ENCODE results near the gene ASIC2. TPM values are rescaled to one million over a fixed set of nuclear protein-coding genes. Genes with fewer than 3 reads are reported as not detected.

The ASIC2 gene
- total and polyA plus RNA-seq, 2 donors (not counting 1 experiment from before 2014, with no cell fraction given) = not detected

GRCh38 chr17:33204701-33205100, 88.4 kb downstream of the ASIC2 start:
- no peaks in the 10 kb centered on the region for H3K9me3 Mint-ChIP-seq (ENCODE audit: insufficient read depth)
- H3K4me3 Mint-ChIP-seq = no peak overlapping the region
- DNase-seq = no peak
- 91% methylated on average over 2 of the region's 2 CpGs for WGBS (ENCODE audit: insufficient coverage)
- intact Hi-C loops (cut with micrococcal nuclease) = no loop called here
- Histone ChIP-seq H3K27me3 (replicated peaks in 1 of 4; ENCODE audit: control extremely low read depth in 1 of 4, control insufficient read depth in 3 of 4, insufficient read depth in 4 of 4, low read length in 3 of 4) (peaks cover 0 to 3% (median 0%) of the 10 kb centered on the region in 4 experiments), H4K20me1 (ENCODE audit: control insufficient read depth, insufficient read depth, low read length, poor library complexity, severe bottlenecking) (no peaks in the 10 kb centered on the region), H3K36me3 (replicated peaks in 1 of 2; ENCODE audit: control extremely low read depth in 1 of 2, control insufficient read depth in 1 of 2, extremely low read depth in 1 of 2, insufficient read depth in 2 of 2, low read length in 1 of 2) (no peaks in the 10 kb centered on the region), H3K9ac (ENCODE audit: low read length) (no peak overlapping the region), H3K79me2 (ENCODE audit: control insufficient read depth, insufficient read depth, low read length) (no peaks in the 10 kb centered on the region), H3K9me3 (ENCODE audit: control extremely low read depth in 1 of 3, control insufficient read depth in 2 of 3, insufficient read depth in 1 of 3, low read length in 2 of 3) (no peaks in the 10 kb centered on the region), H3K4me2 (replicated peaks; ENCODE audit: low read depth, low read length, poor library complexity, severe bottlenecking) (no peak overlapping the region), H3K27ac (ENCODE audit: low read length in 2 of 2) (no peak overlapping the region), H3K4me1 (ENCODE audit: control insufficient read depth in 2 of 2, insufficient read depth in 2 of 2, low read length in 2 of 2) (no peaks in the 10 kb centered on the region), H2AFZ (ENCODE audit: insufficient read depth, low read depth, low read length, poor library complexity, severe bottlenecking) (no peak overlapping the region), H3K4me3 (ENCODE audit: control extremely low read depth in 1 of 5, extremely low read depth in 1 of 5, insufficient read depth in 1 of 5, low read depth in 2 of 5, low read length in 4 of 5) (no peak overlapping the region)
- ATAC-seq (ENCODE audit: low read depth) = no peak
- TF ChIP-seq, protein P1, sequence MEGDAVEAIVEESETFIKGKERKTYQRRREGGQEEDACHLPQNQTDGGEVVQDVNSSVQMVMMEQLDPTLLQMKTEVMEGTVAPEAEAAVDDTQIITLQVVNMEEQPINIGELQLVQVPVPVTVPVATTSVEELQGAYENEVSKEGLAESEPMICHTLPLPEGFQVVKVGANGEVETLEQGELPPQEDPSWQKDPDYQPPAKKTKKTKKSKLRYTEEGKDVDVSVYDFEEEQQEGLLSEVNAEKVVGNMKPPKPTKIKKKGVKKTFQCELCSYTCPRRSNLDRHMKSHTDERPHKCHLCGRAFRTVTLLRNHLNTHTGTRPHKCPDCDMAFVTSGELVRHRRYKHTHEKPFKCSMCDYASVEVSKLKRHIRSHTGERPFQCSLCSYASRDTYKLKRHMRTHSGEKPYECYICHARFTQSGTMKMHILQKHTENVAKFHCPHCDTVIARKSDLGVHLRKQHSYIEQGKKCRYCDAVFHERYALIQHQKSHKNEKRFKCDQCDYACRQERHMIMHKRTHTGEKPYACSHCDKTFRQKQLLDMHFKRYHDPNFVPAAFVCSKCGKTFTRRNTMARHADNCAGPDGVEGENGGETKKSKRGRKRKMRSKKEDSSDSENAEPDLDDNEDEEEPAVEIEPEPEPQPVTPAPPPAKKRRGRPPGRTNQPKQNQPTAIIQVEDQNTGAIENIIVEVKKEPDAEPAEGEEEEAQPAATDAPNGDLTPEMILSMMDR (IDR thresholded peaks at IDR 0.05) = no peak
- TF ChIP-seq EZH2 (IDR thresholded peaks at IDR 0.05; ENCODE audit: borderline replicate concordance, insufficient read depth, low read depth, low read length, poor library complexity, severe bottlenecking) = no peak
- POLR2A ChIA-PET = no interaction called here
- CTCF ChIA-PET = no interaction called here
- peaks cover 16% of the 10 kb centered on the region for H3K27me3 Mint-ChIP-seq
- no peaks in the 10 kb centered on the region for H3K4me1 Mint-ChIP-seq
- no peak overlapping the region for H3K27ac Mint-ChIP-seq

DNA sequence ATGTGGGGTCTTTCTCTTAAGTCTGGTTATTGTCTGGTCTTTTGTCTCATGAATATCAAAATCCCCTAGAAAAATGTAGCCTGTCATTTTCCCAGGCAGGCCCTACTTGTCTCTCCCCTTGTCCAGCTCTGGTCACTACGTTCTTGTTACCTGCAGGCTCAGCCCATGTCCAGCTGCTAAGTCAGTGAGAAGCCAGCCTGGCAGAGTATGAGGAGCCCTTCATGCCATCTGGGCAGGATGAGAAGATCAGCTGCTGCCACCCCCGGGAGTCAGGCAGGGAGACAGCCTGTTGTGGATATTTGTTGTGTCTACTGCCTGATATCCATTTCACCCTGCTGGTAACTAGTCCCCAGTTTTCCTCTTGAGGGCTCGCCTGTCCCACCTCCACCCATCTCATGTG, 88.9 kb downstream of the ASIC2 start:
- H3K4me1 Mint-ChIP-seq = no peaks in the 10 kb centered on the region
- intact Hi-C loops (cut with micrococcal nuclease) = no loop called here

More for the DNA sequence above, 88.9 kb downstream of the ASIC2 start:
- TF ChIP-seq EZH2 (IDR thresholded peaks at IDR 0.05; ENCODE audit: borderline replicate concordance, insufficient read depth, low read depth, low read length, poor library complexity, severe bottlenecking) = no peak
- TF ChIP-seq, protein P1 (IDR thresholded peaks at IDR 0.05) = no peak
- Histone ChIP-seq H3K9me3 (ENCODE audit: control extremely low read depth in 1 of 3, control insufficient read depth in 2 of 3, insufficient read depth in 1 of 3, low read length in 2 of 3) (no peaks in the 10 kb centered on the region), H3K36me3 (replicated peaks in 1 of 2; ENCODE audit: control extremely low read depth in 1 of 2, control insufficient read depth in 1 of 2, extremely low read depth in 1 of 2, insufficient read depth in 2 of 2, low read length in 1 of 2) (no peaks in the 10 kb centered on the region), H3K4me2 (replicated peaks; ENCODE audit: low read depth, low read length, poor library complexity, severe bottlenecking) (no peak overlapping the region), H3K4me1 (ENCODE audit: control insufficient read depth in 2 of 2, insufficient read depth in 2 of 2, low read length in 2 of 2) (no peaks in the 10 kb centered on the region), H3K79me2 (ENCODE audit: control insufficient read depth, insufficient read depth, low read length) (no peaks in the 10 kb centered on the region), H3K27me3 (replicated peaks in 1 of 4; ENCODE audit: control extremely low read depth in 1 of 4, control insufficient read depth in 3 of 4, insufficient read depth in 4 of 4, low read length in 3 of 4) (peaks cover 0 to 3% (median 0%) of the 10 kb centered on the region in 4 experiments), H3K4me3 (ENCODE audit: control extremely low read depth in 1 of 5, extremely low read depth in 1 of 5, insufficient read depth in 1 of 5, low read depth in 2 of 5, low read length in 4 of 5) (no peak overlapping the region), H2AFZ (ENCODE audit: insufficient read depth, low read depth, low read length, poor library complexity, severe bottlenecking) (no peak overlapping the region), H3K27ac (ENCODE audit: low read length in 2 of 2) (no peak overlapping the region), H4K20me1 (ENCODE audit: control insufficient read depth, insufficient read depth, low read length, poor library complexity, severe bottlenecking) (no peaks in the 10 kb centered on the region), H3K9ac (ENCODE audit: low read length) (no peak overlapping the region)
- no peak overlapping the region for H3K27ac Mint-ChIP-seq
- POLR2A ChIA-PET = no interaction called here
- H3K4me3 Mint-ChIP-seq = no peak overlapping the region
- peaks cover 16% of the 10 kb centered on the region for H3K27me3 Mint-ChIP-seq
- CTCF ChIA-PET = no interaction called here
- no peak for ATAC-seq (ENCODE audit: low read depth)
- 82% methylated on average over 2 of the region's 3 CpGs for WGBS (ENCODE audit: insufficient coverage)
- no peak for DNase-seq
- no peaks in the 10 kb centered on the region for H3K9me3 Mint-ChIP-seq (ENCODE audit: insufficient read depth)
